GM19455 (cell line): Measurements from ENCODE around the gene UPK3BL2.
"Not testable (repeated sequence)": the region's sequence is repeated elsewhere in the genome, so short reads cannot be mapped to it uniquely, and the experiment has no call there.

Source experiments
- ATAC-seq: cut with Tn5 transposase; IDR thresholded peaks from one replicate; pipeline ENCODE4 v1.9.1; 2021; ENCODE audit not compliant: unreplicated experiment

UPK3BL2 gene

GRCh38 chr7:102532127-102532526 lies 11.4 kb downstream of the UPK3BL2 start:
- ATAC-seq, result not testable (repeated sequence)

GRCh38 chr7:102531583-102531982 lies 11.9 kb downstream of the UPK3BL2 start:
- ATAC-seq, result not testable (repeated sequence)

GRCh38 chr7:102527822-102528793 lies 15.4 kb downstream of the UPK3BL2 start:
- not testable (repeated sequence) for ATAC-seq

- not testable (repeated sequence) for ATAC-seq
Measured at GRCh38 chr7:102527182-102527581, 16.3 kb downstream of the UPK3BL2 start.

- not testable (repeated sequence) for ATAC-seq
Measured at GRCh38 chr7:102524803-102525202, 18.7 kb downstream of the UPK3BL2 start.

GRCh38 chr7:102520797-102521196 lies 22.7 kb downstream of the UPK3BL2 start:
- ATAC-seq, result not testable (repeated sequence)

GRCh38 chr7:102517550-102518147 lies 25.8 kb downstream of the UPK3BL2 start, which contains the start of gene RASA4B:
Gene RASA4B, minus strand, starts transcription at chr7:102517777. Its CDS starts 67 bp downstream, at chr7:102517710.
- peak; percentile 62 for ATAC-seq

- not testable (repeated sequence) for ATAC-seq
Measured at GRCh38 chr7:102516951-102517350, 26.5 kb downstream of the UPK3BL2 start.

GRCh38 chr7:102515889-102516288 lies 27.6 kb downstream of the UPK3BL2 start:
- ATAC-seq, result not testable (repeated sequence)

GRCh38 chr7:102514881-102515721 lies 28.4 kb downstream of the UPK3BL2 start:
- peak; percentile 73 for ATAC-seq

- not testable (repeated sequence) for ATAC-seq
Measured at GRCh38 chr7:102512642-102513221, 30.8 kb downstream of the UPK3BL2 start.

GRCh38 chr7:102511860-102512522 lies 31.5 kb downstream of the UPK3BL2 start:
- ATAC-seq, result not testable (repeated sequence)

GRCh38 chr7:102510575-102510974 lies 32.9 kb downstream of the UPK3BL2 start:
- not testable (repeated sequence) for ATAC-seq

- not testable (repeated sequence) for ATAC-seq
Measured at GRCh38 chr7:102507410-102508088, 35.9 kb downstream of the UPK3BL2 start.

GRCh38 chr7:102505298-102506185 lies 38.0 kb downstream of the UPK3BL2 start:
- ATAC-seq, result not testable (repeated sequence)

- ATAC-seq, result not testable (repeated sequence)
Measured at GRCh38 chr7:102503141-102503540, 40.4 kb downstream of the UPK3BL2 start.

- not testable (repeated sequence) for ATAC-seq
Measured at GRCh38 chr7:102498321-102498720, 45.2 kb downstream of the UPK3BL2 start.

- not testable (repeated sequence) for ATAC-seq
Measured at GRCh38 chr7:102497308-102497707, 46.2 kb downstream of the UPK3BL2 start.
